ENCODE data around the gene ALAS1.

Gene ALAS1

GRCh38 chr3:52248165-52248541, 50.2 kb downstream of the ALAS1 start:
- Histone ChIP-seq H3K79me2 (ENCODE audit: insufficient read depth, low read depth) (no peaks in the 10 kb centered on the region), H3K4me1 (ENCODE audit: low read depth, poor library complexity, severe bottlenecking) (peaks cover 12% of the 10 kb centered on the region), H3K27me3 (ENCODE audit: insufficient read depth, low read depth) (no peaks in the 10 kb centered on the region), H3K9ac (no peak overlapping the region), H3K4me2 (no peak overlapping the region), H3K4me3 (IDR thresholded peaks at IDR 0.05; ENCODE audit: insufficient read depth, low read depth, low read length) (no peak overlapping the region), H3K27ac (no peak overlapping the region), H4K20me1 (ENCODE audit: insufficient read depth) (no peaks in the 10 kb centered on the region), H2AFZ (ENCODE audit: low read depth) (no peak overlapping the region), H3K36me3 (ENCODE audit: insufficient read depth) (no peaks in the 10 kb centered on the region)
- no peak for TF ChIP-seq CTCF (conservative IDR thresholded peaks at IDR 0.05; ENCODE audit: low read depth, low read length)

DNA sequence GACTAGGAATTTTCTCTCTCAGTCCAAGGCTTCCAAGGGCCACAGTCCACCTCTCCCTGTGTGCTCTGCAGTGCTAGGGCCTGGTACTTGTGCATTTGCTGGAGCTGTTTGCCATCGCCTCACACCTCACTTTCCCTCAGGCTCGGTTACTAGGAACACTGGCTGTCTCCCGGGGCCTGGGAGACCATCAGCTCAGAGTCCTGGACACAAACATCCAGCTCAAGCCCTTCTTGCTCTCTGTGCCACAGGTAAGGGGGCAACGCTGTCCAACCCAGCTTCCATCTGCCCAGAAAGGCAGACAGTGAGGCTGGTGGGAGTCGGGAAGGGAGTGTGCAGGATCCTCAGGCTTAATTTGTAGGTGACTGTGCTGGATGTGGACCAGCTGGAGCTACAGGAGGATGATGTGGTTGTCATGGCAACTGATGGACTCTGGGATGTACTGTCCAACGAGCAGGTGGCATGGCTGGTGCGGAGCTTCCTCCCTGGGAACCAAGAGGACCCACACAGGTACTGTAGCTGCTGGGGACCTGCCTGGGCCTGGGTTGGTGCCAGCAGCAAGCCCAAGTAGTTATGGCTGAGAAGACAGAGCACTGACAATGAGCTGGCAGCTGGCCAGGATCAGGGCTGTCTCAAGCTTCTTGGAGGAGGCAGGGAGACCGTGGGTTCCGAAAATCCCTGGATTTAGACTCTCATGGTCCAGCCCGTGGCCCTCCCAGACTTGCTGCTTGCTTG, 51.0 kb downstream of the ALAS1 start:
- TF ChIP-seq CTCF (conservative IDR thresholded peaks at IDR 0.05; ENCODE audit: low read depth, low read length): no peak
- Histone ChIP-seq H2AFZ (ENCODE audit: low read depth) (no peak overlapping the region), H3K36me3 (ENCODE audit: insufficient read depth) (no peaks in the 10 kb centered on the region), H3K27me3 (ENCODE audit: insufficient read depth, low read depth) (no peaks in the 10 kb centered on the region), H3K9ac (no peak overlapping the region), H3K27ac (no peak overlapping the region), H3K4me2 (no peak overlapping the region), H4K20me1 (ENCODE audit: insufficient read depth) (no peaks in the 10 kb centered on the region), H3K79me2 (ENCODE audit: insufficient read depth, low read depth) (no peaks in the 10 kb centered on the region), H3K4me1 (ENCODE audit: low read depth, poor library complexity, severe bottlenecking) (peaks cover 21% of the 10 kb centered on the region), H3K4me3 (IDR thresholded peaks at IDR 0.05; ENCODE audit: insufficient read depth, low read depth, low read length) (no peak overlapping the region)

GRCh38 chr3:52249683-52250082, 51.7 kb downstream of the ALAS1 start:
- no peak overlapping the region for H3K27ac ChIP-seq
- no peak overlapping the region for H2AFZ ChIP-seq (ENCODE audit: low read depth)
- no peak overlapping the region for H3K4me3 ChIP-seq (IDR thresholded peaks at IDR 0.05; ENCODE audit: insufficient read depth, low read depth, low read length)
- peaks cover 27% of the 10 kb centered on the region for H3K4me1 ChIP-seq (ENCODE audit: low read depth, poor library complexity, severe bottlenecking)
- H3K4me2 ChIP-seq: no peak overlapping the region
- TF ChIP-seq CTCF (conservative IDR thresholded peaks at IDR 0.05; ENCODE audit: low read depth, low read length): no peak
- no peaks in the 10 kb centered on the region for H3K36me3 ChIP-seq (ENCODE audit: insufficient read depth)
- no peaks in the 10 kb centered on the region for H3K27me3 ChIP-seq (ENCODE audit: insufficient read depth, low read depth)
- no peaks in the 10 kb centered on the region for H3K79me2 ChIP-seq (ENCODE audit: insufficient read depth, low read depth)
- no peaks in the 10 kb centered on the region for H4K20me1 ChIP-seq (ENCODE audit: insufficient read depth)
- H3K9ac ChIP-seq: no peak overlapping the region

- Histone ChIP-seq H3K27ac (no peak overlapping the region), H3K27me3 (ENCODE audit: insufficient read depth, low read depth) (no peaks in the 10 kb centered on the region), H3K9ac (no peak overlapping the region), H2AFZ (ENCODE audit: low read depth) (no peak overlapping the region), H3K4me1 (ENCODE audit: low read depth, poor library complexity, severe bottlenecking) (peaks cover 28% of the 10 kb centered on the region), H4K20me1 (ENCODE audit: insufficient read depth) (no peaks in the 10 kb centered on the region), H3K79me2 (ENCODE audit: insufficient read depth, low read depth) (no peaks in the 10 kb centered on the region), H3K36me3 (ENCODE audit: insufficient read depth) (no peaks in the 10 kb centered on the region), H3K4me2 (no peak overlapping the region), H3K4me3 (IDR thresholded peaks at IDR 0.05; ENCODE audit: insufficient read depth, low read depth, low read length) (no peak overlapping the region)
- TF ChIP-seq CTCF (conservative IDR thresholded peaks at IDR 0.05; ENCODE audit: low read depth, low read length): no peak
These were observed 52.2 kb downstream of the ALAS1 start for GRCh38 chr3:52250122-52250521.

Measured in KMS-11 (cell line).